ENCODE results near the gene MAL. TPM values are rescaled to one million over a fixed set of nuclear protein-coding genes. Genes with fewer than 3 reads are reported as not detected.

MAL gene
- total and polyA plus RNA-seq, 2 of the 8 experiments (the other 6 are each of a cell fraction or from before 2014, with no cell fraction given), result not detected

DNA sequence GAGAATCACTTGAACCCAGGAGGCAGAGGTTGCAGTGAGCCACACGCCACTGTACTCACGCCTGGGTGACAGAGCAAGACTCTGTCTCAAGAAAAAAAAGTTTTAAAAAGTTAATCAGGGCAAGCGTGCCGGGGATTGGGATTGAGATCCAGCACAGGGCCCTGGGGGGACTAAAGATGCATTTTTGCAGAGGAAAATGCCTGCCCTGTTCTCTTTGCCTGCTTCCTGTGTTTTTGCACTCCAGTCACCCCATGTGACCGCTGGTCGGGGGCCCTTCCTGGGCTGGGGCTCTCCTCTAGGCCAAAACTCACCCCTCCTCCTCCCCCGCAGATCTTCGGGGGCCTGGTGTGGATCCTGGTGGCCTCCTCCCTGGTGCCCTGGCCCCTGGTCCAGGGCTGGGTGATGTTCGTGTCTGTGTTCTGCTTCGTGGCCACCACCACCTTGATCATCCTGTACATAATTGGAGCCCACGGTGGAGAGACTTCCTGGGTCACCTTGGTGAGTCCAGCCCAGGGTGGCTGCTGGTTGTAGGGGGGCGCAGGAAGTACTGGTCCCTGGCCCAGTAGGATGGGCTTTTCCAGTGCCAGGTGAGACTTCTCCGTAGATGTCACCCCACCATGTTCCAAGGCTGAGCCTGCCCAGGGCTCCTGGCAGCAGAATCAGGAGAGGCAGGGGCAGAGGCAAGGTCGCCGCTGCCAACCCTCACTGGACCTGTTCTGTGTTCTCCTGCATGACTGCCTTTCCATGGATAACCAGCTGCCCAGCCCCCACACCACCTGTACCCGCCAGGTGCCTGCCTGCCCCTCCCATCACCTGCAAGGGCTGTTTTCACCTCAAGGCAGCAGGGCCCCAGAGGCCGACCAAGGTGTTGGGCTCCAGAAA, 22.4 kb downstream of the MAL start (continued):
- TF ChIP-seq CHD7 (IDR thresholded peaks at IDR 0.05; ENCODE audit: insufficient replicate concordance, low read length) (no peak), SIRT6 (IDR thresholded peaks at IDR 0.05; ENCODE audit: low read length) (no peak), RAD21 (IDR thresholded peaks at IDR 0.05 in 1 of 2, conservative IDR thresholded peaks at IDR 0.05 in 1 of 2; ENCODE audit: low read depth in 2 of 2, low read length in 2 of 2) (no peak), NRF1 (IDR thresholded peaks at IDR 0.05; ENCODE audit: low read depth, low read length) (no peak), EGR1 (IDR thresholded peaks at IDR 0.05; ENCODE audit: borderline replicate concordance, low read depth, low read length) (no peak)
- TF ChIP-seq, protein P1, sequence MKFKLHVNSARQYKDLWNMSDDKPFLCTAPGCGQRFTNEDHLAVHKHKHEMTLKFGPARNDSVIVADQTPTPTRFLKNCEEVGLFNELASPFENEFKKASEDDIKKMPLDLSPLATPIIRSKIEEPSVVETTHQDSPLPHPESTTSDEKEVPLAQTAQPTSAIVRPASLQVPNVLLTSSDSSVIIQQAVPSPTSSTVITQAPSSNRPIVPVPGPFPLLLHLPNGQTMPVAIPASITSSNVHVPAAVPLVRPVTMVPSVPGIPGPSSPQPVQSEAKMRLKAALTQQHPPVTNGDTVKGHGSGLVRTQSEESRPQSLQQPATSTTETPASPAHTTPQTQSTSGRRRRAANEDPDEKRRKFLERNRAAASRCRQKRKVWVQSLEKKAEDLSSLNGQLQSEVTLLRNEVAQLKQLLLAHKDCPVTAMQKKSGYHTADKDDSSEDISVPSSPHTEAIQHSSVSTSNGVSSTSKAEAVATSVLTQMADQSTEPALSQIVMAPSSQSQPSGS (IDR thresholded peaks at IDR 0.05; ENCODE audit: low read length), result no peak

Data from H1 (cell line).